Activated naive CD4-positive, alpha-beta T cell treated with anti-CD3 and anti-CD28 coated beads, Interleukin-2, amount 10 ng/mL, durations not matched to agents 7 days and 5 days (primary cell): ENCODE data around the gene TMEM135.
"Not testable (repeated sequence)": the region's sequence is repeated elsewhere in the genome, so short reads cannot be mapped to it uniquely, and the experiment has no call there.

Experiments used
- CTCF ChIA-PET: fragments of 350-600 bp; sonication (Branson Sonifier 250); formaldehyde crosslinking; loops from one replicate; lab custom pipeline; 2021; ENCODE audit warnings: antibody characterized with exemption; lab: Charles Lee
- DNase-seq: peaks from one replicate; pipeline ENCODE4 v3.0.0-alpha.2; 2020
- H3K27ac Mint-ChIP-seq: one replicate; pipeline ENCODE4 v1.8.0; 2021; ENCODE audit warnings: mild to moderate bottlenecking, moderate library complexity, mixed read lengths
- H3K27me3 Mint-ChIP-seq: one replicate; pipeline ENCODE4 v1.8.0; 2021; ENCODE audit warnings: mild to moderate bottlenecking, mixed read lengths
- H3K36me3 Mint-ChIP-seq: one replicate; pipeline ENCODE4 v1.8.0; 2021; ENCODE audit warnings: mixed read lengths
- H3K4me1 Mint-ChIP-seq: one replicate; pipeline ENCODE4 v1.8.0; 2021; ENCODE audit warnings: mixed read lengths
- H3K4me3 Mint-ChIP-seq: one replicate; pipeline ENCODE4 v1.8.0; 2021; ENCODE audit warnings: mild to moderate bottlenecking, moderate library complexity, mixed read lengths
- H3K9me3 Mint-ChIP-seq: one replicate; pipeline ENCODE4 v1.8.0; 2021; ENCODE audit warnings: mixed read lengths

Gene TMEM135

GRCh38 chr11:87125257-87125656 is 87.5 kb downstream of the TMEM135 start:
- H3K9me3 Mint-ChIP-seq, result no peaks in the 10 kb centered on the region
- CTCF ChIA-PET, result no interaction called here

GRCh38 chr11:87127101-87127500 is 89.4 kb downstream of the TMEM135 start:
- no peaks in the 10 kb centered on the region for H3K9me3 Mint-ChIP-seq
- no peak overlapping the region for H3K4me3 Mint-ChIP-seq
- CTCF ChIA-PET, result no interaction called here
- H3K27ac Mint-ChIP-seq, result no peak overlapping the region
- no peaks in the 10 kb centered on the region for H3K36me3 Mint-ChIP-seq
- no peak for DNase-seq
- H3K4me1 Mint-ChIP-seq, result no peaks in the 10 kb centered on the region
- no peaks in the 10 kb centered on the region for H3K27me3 Mint-ChIP-seq

More at GRCh38 chr11:87125257-87125656, 87.5 kb downstream of the TMEM135 start:
- Mint-ChIP-seq H3K4me3 (no peak overlapping the region), H3K4me1 (no peaks in the 10 kb centered on the region), H3K36me3 (no peaks in the 10 kb centered on the region), H3K27me3 (no peaks in the 10 kb centered on the region), H3K27ac (no peak overlapping the region)
- no peak for DNase-seq

GRCh38 chr11:87128372-87128771 is 90.6 kb downstream of the TMEM135 start:
- CTCF ChIA-PET, result no interaction called here
- no peaks in the 10 kb centered on the region for H3K36me3 Mint-ChIP-seq
- no peaks in the 10 kb centered on the region for H3K4me1 Mint-ChIP-seq

GRCh38 chr11:87134524-87135106 is 96.9 kb downstream of the TMEM135 start:
- no peaks in the 10 kb centered on the region for H3K4me1 Mint-ChIP-seq
- H3K27ac Mint-ChIP-seq, result no peak overlapping the region
- H3K27me3 Mint-ChIP-seq, result no peaks in the 10 kb centered on the region
- no peak overlapping the region for H3K4me3 Mint-ChIP-seq
- CTCF ChIA-PET, result no interaction called here
- peaks cover 5% of the 10 kb centered on the region for H3K36me3 Mint-ChIP-seq
- peaks cover 4% of the 10 kb centered on the region for H3K9me3 Mint-ChIP-seq
- no peak for DNase-seq

More at GRCh38 chr11:87128372-87128771, 90.6 kb downstream of the TMEM135 start:
- Mint-ChIP-seq H3K9me3 (no peaks in the 10 kb centered on the region), H3K27ac (no peak overlapping the region), H3K4me3 (no peak overlapping the region), H3K27me3 (no peaks in the 10 kb centered on the region)
- no peak for DNase-seq

GRCh38 chr11:87136236-87136635 is 98.5 kb downstream of the TMEM135 start:
- Mint-ChIP-seq H3K27me3 (no peaks in the 10 kb centered on the region), H3K36me3 (peaks cover 6% of the 10 kb centered on the region)
- CTCF ChIA-PET, result no interaction called here

GRCh38 chr11:87137711-87138110 is 100.0 kb downstream of the TMEM135 start:
- peaks cover 6% of the 10 kb centered on the region for H3K36me3 Mint-ChIP-seq
- peaks cover 5% of the 10 kb centered on the region for H3K9me3 Mint-ChIP-seq
- H3K4me3 Mint-ChIP-seq, result no peak overlapping the region
- no peak overlapping the region for H3K27ac Mint-ChIP-seq
- DNase-seq, result no peak
- H3K4me1 Mint-ChIP-seq, result no peaks in the 10 kb centered on the region
- CTCF ChIA-PET, result no interaction called here
- H3K27me3 Mint-ChIP-seq, result peaks cover 6% of the 10 kb centered on the region

More at GRCh38 chr11:87136236-87136635, 98.5 kb downstream of the TMEM135 start:
- H3K9me3 Mint-ChIP-seq, result peaks cover 5% of the 10 kb centered on the region
- no peaks in the 10 kb centered on the region for H3K4me1 Mint-ChIP-seq
- DNase-seq, result no peak
- H3K4me3 Mint-ChIP-seq, result no peak overlapping the region
- H3K27ac Mint-ChIP-seq, result no peak overlapping the region

- DNase-seq, result no peak
- Mint-ChIP-seq H3K4me3 (no peak overlapping the region), H3K4me1 (peaks cover 7% of the 10 kb centered on the region), H3K27me3 (peaks cover 8% of the 10 kb centered on the region), H3K27ac (no peak overlapping the region), H3K36me3 (peaks cover 6% of the 10 kb centered on the region), H3K9me3 (peaks cover 5% of the 10 kb centered on the region)
- CTCF ChIA-PET, result no interaction called here
Measured at GRCh38 chr11:87139475-87139874, 101.7 kb downstream of the TMEM135 start.

GRCh38 chr11:87141322-87141721 is 103.6 kb downstream of the TMEM135 start:
- Mint-ChIP-seq H3K36me3 (peaks cover 5% of the 10 kb centered on the region), H3K27ac (no peak overlapping the region), H3K27me3 (peaks cover 8% of the 10 kb centered on the region), H3K4me1 (peaks cover 9% of the 10 kb centered on the region), H3K4me3 (no peak overlapping the region), H3K9me3 (peaks cover 5% of the 10 kb centered on the region)
- CTCF ChIA-PET, result no interaction called here
- no peak for DNase-seq

GRCh38 chr11:87141980-87142514 is 104.3 kb downstream of the TMEM135 start:
- Mint-ChIP-seq H3K4me1 (peaks cover 9% of the 10 kb centered on the region), H3K9me3 (peaks cover 5% of the 10 kb centered on the region), H3K36me3 (peaks cover 3% of the 10 kb centered on the region), H3K27ac (no peak overlapping the region), H3K4me3 (no peak overlapping the region), H3K27me3 (peaks cover 8% of the 10 kb centered on the region)
- DNase-seq, result no peak
- CTCF ChIA-PET, result no interaction called here

GRCh38 chr11:87142594-87142993 is 104.9 kb downstream of the TMEM135 start:
- Mint-ChIP-seq H3K36me3 (peaks cover 2% of the 10 kb centered on the region), H3K9me3 (peaks cover 5% of the 10 kb centered on the region), H3K27me3 (peaks cover 8% of the 10 kb centered on the region), H3K4me3 (no peak overlapping the region), H3K4me1 (peaks cover 9% of the 10 kb centered on the region), H3K27ac (no peak overlapping the region)
- no peak for DNase-seq
- CTCF ChIA-PET, result interaction anchor here (1.1 kb wide), 1 partner anchor 11 kb away, joined by 4 read pairs; no protein-coding TSS in a partner anchor

GRCh38 chr11:87143641-87144040 is 105.9 kb downstream of the TMEM135 start:
- H3K27me3 Mint-ChIP-seq, result peaks cover 8% of the 10 kb centered on the region
- H3K4me1 Mint-ChIP-seq, result peaks cover 9% of the 10 kb centered on the region
- no peak overlapping the region for H3K27ac Mint-ChIP-seq
- peaks cover 5% of the 10 kb centered on the region for H3K9me3 Mint-ChIP-seq
- CTCF ChIA-PET, result interaction anchor here (1.1 kb wide), 1 partner anchor 12 kb away, joined by 4 read pairs; no protein-coding TSS in a partner anchor
- no peak for DNase-seq
- peaks cover 2% of the 10 kb centered on the region for H3K36me3 Mint-ChIP-seq
- H3K4me3 Mint-ChIP-seq, result no peak overlapping the region

GRCh38 chr11:87144252-87144651 is 106.5 kb downstream of the TMEM135 start:
- Mint-ChIP-seq H3K27me3 (peaks cover 8% of the 10 kb centered on the region), H3K27ac (no peak overlapping the region), H3K4me1 (peaks cover 9% of the 10 kb centered on the region), H3K4me3 (no peak overlapping the region), H3K9me3 (peaks cover 4% of the 10 kb centered on the region), H3K36me3 (peaks cover 2% of the 10 kb centered on the region)
- CTCF ChIA-PET, result interaction anchor here (0.9 kb wide), 1 partner anchor 185 kb away, joined by 4 read pairs; no protein-coding TSS in a partner anchor
- no peak for DNase-seq

- Mint-ChIP-seq H3K4me1 (peaks cover 5% of the 10 kb centered on the region), H3K36me3 (no peaks in the 10 kb centered on the region), H3K9me3 (no peaks in the 10 kb centered on the region), H3K27ac (no peak overlapping the region), H3K4me3 (no peak overlapping the region), H3K27me3 (no peaks in the 10 kb centered on the region)
- DNase-seq, result no peak
- CTCF ChIA-PET, result no interaction called here
Measured at GRCh38 chr11:87148749-87149148, 111.0 kb downstream of the TMEM135 start.

- H3K36me3 Mint-ChIP-seq, H3K27me3 Mint-ChIP-seq, H3K4me1 Mint-ChIP-seq, CTCF ChIA-PET, H3K27ac Mint-ChIP-seq, H3K4me3 Mint-ChIP-seq, DNase-seq, H3K9me3 Mint-ChIP-seq: not testable (repeated sequence)
Measured at GRCh38 chr11:87149782-87150181, 112.0 kb downstream of the TMEM135 start.

GRCh38 chr11:87150936-87151335 is 113.2 kb downstream of the TMEM135 start:
- Mint-ChIP-seq H3K4me3 (no peak overlapping the region), H3K9me3 (peaks cover 2% of the 10 kb centered on the region)
- CTCF ChIA-PET, result no interaction called here

More at GRCh38 chr11:87150936-87151335, 113.2 kb downstream of the TMEM135 start:
- Mint-ChIP-seq H3K27me3 (no peaks in the 10 kb centered on the region), H3K4me1 (peaks cover 2% of the 10 kb centered on the region), H3K27ac (no peak overlapping the region), H3K36me3 (no peaks in the 10 kb centered on the region)
- no peak for DNase-seq
